Measurements from ENCODE around the gene MYRIP. TPM values are rescaled to one million over a fixed set of nuclear protein-coding genes. Genes with fewer than 3 reads are reported as not detected.

MYRIP gene
- total RNA-seq, 1 experiment from 2014 or later = 0.44 TPM

GRCh38 chr3:39935261-39935660, 125.9 kb downstream of the MYRIP start:
- DNase-seq (ENCODE audit: low read depth, low spot score) (no peak), ATAC-seq (no peak)
- RAD21 ChIA-PET (ENCODE audit: low non-redundant PET in 1 of 2, low total read pairs in 2 of 2, uncharacterized antibody in 2 of 2, unreplicated experiment in 2 of 2) = no interaction called here
- no peak for TF ChIP-seq POLR2A (IDR thresholded peaks at IDR 0.05; ENCODE audit: borderline replicate concordance, extremely low read depth, insufficient read depth, insufficient read length)
- Histone ChIP-seq H3K9me3 (ENCODE audit: control insufficient read depth in 1 of 2, insufficient read depth in 1 of 2, low read depth in 1 of 2, low read length in 2 of 2) (no peaks in the 10 kb centered on the region), H3K9me2 (ENCODE audit: insufficient read depth) (no peaks in the 10 kb centered on the region), H3K27me3 (ENCODE audit: insufficient read depth, low read length) (no peaks in the 10 kb centered on the region; the same call in 1 of the 2 replicates), H3K4me1 (ENCODE audit: control insufficient read depth in 1 of 2, insufficient read depth in 2 of 2, low read length in 2 of 2) (no peaks in the 10 kb centered on the region), H3K4me3 (replicated peaks in 1 of 2; ENCODE audit: low read depth in 1 of 2, low read length in 2 of 2) (no peak overlapping the region), H3K4me2 (ENCODE audit: low read length) (no peak overlapping the region), H3K9ac (ENCODE audit: low read length) (no peak overlapping the region), H2AFZ (ENCODE audit: low read depth, low read length, poor library complexity, severe bottlenecking) (no peak overlapping the region), H4K20me1 (ENCODE audit: insufficient read depth) (no peaks in the 10 kb centered on the region), H3K27ac (ENCODE audit: low read depth, low read length) (no peak overlapping the region), H3K79me2 (ENCODE audit: insufficient read depth, low read length) (no peaks in the 10 kb centered on the region), H3K36me3 (ENCODE audit: control insufficient read depth in 1 of 2, insufficient read depth in 2 of 2, low read length in 2 of 2) (no peaks in the 10 kb centered on the region)
- intact Hi-C loops (cut with micrococcal nuclease) = no loop called here
- POLR2A ChIA-PET = no interaction called here
- BruUV-seq (replicated peaks) = no TSS peak
- CTCF ChIA-PET = no interaction called here

GRCh38 chr3:39936848-39937247, 127.4 kb downstream of the MYRIP start:
- no peaks in the 10 kb centered on the region for H3K4me1 ChIP-seq (ENCODE audit: control insufficient read depth in 1 of 2, insufficient read depth in 2 of 2, low read length in 2 of 2)
- H4K20me1 ChIP-seq (ENCODE audit: insufficient read depth) = no peaks in the 10 kb centered on the region
- TF ChIP-seq ZFX (IDR thresholded peaks at IDR 0.05) (no peak), ZNF274 (IDR thresholded peaks at IDR 0.05; ENCODE audit: low read depth, low read length) (no peak), CTCF (IDR thresholded peaks at IDR 0.05 in 2 of 3, conservative IDR thresholded peaks at IDR 0.05 in 1 of 3; ENCODE audit: borderline replicate concordance in 1 of 3, insufficient read depth in 1 of 3, low read depth in 2 of 3, low read length in 2 of 3) (no peak), EZH2phosphoT487 (IDR thresholded peaks at IDR 0.05; ENCODE audit: borderline replicate concordance) (no peak), SRF (IDR thresholded peaks at IDR 0.05; ENCODE audit: low read depth) (no peak), EZH2 (IDR thresholded peaks at IDR 0.05) (no peak), ZBTB33 (IDR thresholded peaks at IDR 0.05; ENCODE audit: extremely low read depth, insufficient replicate concordance, low read length) (no peak), FOSL1 (IDR thresholded peaks at IDR 0.05; ENCODE audit: low read depth) (no peak), CEBPB (IDR thresholded peaks at IDR 0.05; ENCODE audit: low read depth) (no peak), RAD21 (IDR thresholded peaks at IDR 0.05; ENCODE audit: low read depth) (no peak), MAX (IDR thresholded peaks at IDR 0.05) (no peak), ELF1 (IDR thresholded peaks at IDR 0.05; ENCODE audit: borderline replicate concordance, low read depth) (no peak)
- ATAC-seq (no peak), DNase-seq (ENCODE audit: low read depth, low spot score) (no peak)
- H3K9me2 ChIP-seq (ENCODE audit: insufficient read depth) = no peaks in the 10 kb centered on the region
- H3K4me2 ChIP-seq (ENCODE audit: low read length) = no peak overlapping the region
- no TSS peak for BruUV-seq (replicated peaks)
- H3K27ac ChIP-seq (ENCODE audit: low read depth, low read length) = no peak overlapping the region
- ChIA-PET CTCF (no interaction called here), POLR2A (no interaction called here), RAD21 (ENCODE audit: low non-redundant PET in 1 of 2, low total read pairs in 2 of 2, uncharacterized antibody in 2 of 2, unreplicated experiment in 2 of 2) (no interaction called here)
- H3K9me3 ChIP-seq (ENCODE audit: control insufficient read depth in 1 of 2, insufficient read depth in 1 of 2, low read depth in 1 of 2, low read length in 2 of 2) = no peaks in the 10 kb centered on the region
- H2AFZ ChIP-seq (ENCODE audit: low read depth, low read length, poor library complexity, severe bottlenecking) = no peak overlapping the region
- H3K36me3 ChIP-seq (ENCODE audit: control insufficient read depth in 1 of 2, insufficient read depth in 2 of 2, low read length in 2 of 2) = no peaks in the 10 kb centered on the region
- no peaks in the 10 kb centered on the region for H3K79me2 ChIP-seq (ENCODE audit: insufficient read depth, low read length)
- no peaks in the 10 kb centered on the region; the same call in 1 of the 2 replicates for H3K27me3 ChIP-seq (ENCODE audit: insufficient read depth, low read length)
- H3K4me3 ChIP-seq (replicated peaks in 1 of 2; ENCODE audit: low read depth in 1 of 2, low read length in 2 of 2) = no peak overlapping the region
- intact Hi-C loops (cut with micrococcal nuclease) = no loop called here
- H3K9ac ChIP-seq (ENCODE audit: low read length) = no peak overlapping the region

Measured in HCT116 (cell line).